Osteoblast (primary cell): ENCODE data around the gene AP1M1. TPM values are rescaled to one million over a fixed set of nuclear protein-coding genes. Genes with fewer than 3 reads are reported as not detected.

ENCODE experiments used
- DNase-seq: peaks from one replicate; pipeline ENCODE4 v3.0.0; 2011; ENCODE audit warnings: low spot score, mixed read lengths; ENCODE audit not compliant: insufficient read length; ENCODE audit errors: missing footprints
- H2AFZ ChIP-seq: 2 replicates; pipeline ENCODE4 v1.6.0; 2011; ENCODE audit warnings: mild to moderate bottlenecking, low read length
- H3K27ac ChIP-seq: 2 replicates; pipeline ENCODE4 v1.5.1; 2011; ENCODE audit warnings: mild to moderate bottlenecking, low read depth, low read length, moderate library complexity
- H3K27me3 ChIP-seq: 2 replicates; pipeline ENCODE4 v1.6.0; 2012; ENCODE audit warnings: mild to moderate bottlenecking, control low read depth, inconsistent platforms, low read length, moderate library complexity; ENCODE audit not compliant: insufficient read depth
- H3K36me3 ChIP-seq: 2 replicates; pipeline ENCODE4 v1.5.1; 2011; ENCODE audit warnings: mild to moderate bottlenecking, low read length, control low read depth, moderate library complexity; ENCODE audit not compliant: insufficient read depth
- H3K4me1 ChIP-seq: 2 replicates; pipeline ENCODE4 v1.5.1; 2011; ENCODE audit warnings: mild to moderate bottlenecking, low read length, control low read depth, moderate library complexity; ENCODE audit not compliant: insufficient read depth
- H3K4me2 ChIP-seq: 2 replicates; pipeline ENCODE4 v1.6.0; 2011; ENCODE audit warnings: mild to moderate bottlenecking, low read length; ENCODE audit not compliant: insufficient read depth
- H3K4me3 ChIP-seq: fragments of 200-600 bp; sonication (generic); 3 replicates; pipeline ENCODE4 v1.5.1; 2012; ENCODE audit warnings: mild to moderate bottlenecking, low read length, inconsistent platforms; ENCODE audit not compliant: insufficient read depth
- H3K79me2 ChIP-seq: 2 replicates; pipeline ENCODE4 v1.6.0; 2012; ENCODE audit warnings: mild to moderate bottlenecking, low read length, control low read depth, inconsistent platforms; ENCODE audit not compliant: insufficient read depth
- H3K9me3 ChIP-seq: 2 replicates; pipeline ENCODE4 v1.5.1; 2011; ENCODE audit warnings: low read depth, low read length, control low read depth
- H4K20me1 ChIP-seq: 2 replicates; pipeline ENCODE4 v1.6.0; 2012; ENCODE audit warnings: mild to moderate bottlenecking, low read length, control low read depth; ENCODE audit not compliant: insufficient read depth
- total RNA-seq: library from RNA; depleted of rRNA; stranded (reverse); fragments of >200 nt; gene quantifications from 2 replicates; pipeline ENCODE4 v1.2.3, GENCODE V29; 2012
- TF ChIP-seq, protein P1 (sequence below): IDR thresholded peaks from 2 replicates; pipeline ENCODE4 v1.5.1; 2011; ENCODE audit warnings: mild to moderate bottlenecking, low read depth, low read length, moderate library complexity; ENCODE audit errors: extremely low read depth

The AP1M1 gene
- total RNA-seq, result 49.5 and 52.1 TPM in 2 replicates

DNA sequence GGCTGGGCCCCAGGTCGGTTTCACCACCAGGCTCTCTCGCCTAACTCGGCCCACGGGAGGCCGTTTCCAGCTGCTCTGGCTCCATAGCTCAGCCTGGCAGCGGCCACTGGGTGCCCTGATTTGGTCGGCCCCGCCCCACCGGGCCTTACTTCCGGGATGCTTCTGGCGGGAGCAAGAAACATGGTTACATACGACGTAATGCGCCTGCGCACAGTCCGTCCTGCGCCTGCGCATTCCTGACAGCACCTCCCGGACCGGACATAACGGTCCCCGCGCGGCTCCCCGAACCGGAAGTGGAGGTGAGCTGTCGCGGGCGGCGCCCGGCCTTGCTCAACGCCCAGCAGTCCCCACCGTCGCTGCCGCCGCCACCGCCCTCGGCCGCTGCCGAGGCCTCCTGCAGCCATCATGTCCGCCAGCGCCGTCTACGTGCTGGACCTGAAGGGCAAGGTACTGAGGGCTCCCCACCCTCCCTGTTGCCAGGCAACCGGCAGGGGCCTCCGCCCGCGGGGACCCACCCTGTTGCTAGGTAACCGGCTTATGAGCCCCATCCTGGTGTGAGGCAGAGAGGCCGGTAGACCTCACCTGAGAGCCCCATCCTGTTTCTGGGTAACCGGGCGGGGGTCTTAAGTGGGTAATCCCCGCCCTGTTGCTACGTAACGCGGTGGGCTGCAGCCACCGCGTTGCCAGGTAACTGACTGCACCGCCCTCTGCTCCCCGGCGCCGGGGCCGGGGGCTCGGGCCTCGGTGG, at the start of gene AP1M1:
TSS of gene AP1M1 (plus strand) at position 290 of the 748 bp plus-strand sequence. CDS start at position 406, 116 bp downstream.
- peaks cover 46% of the 10 kb centered on the region for H3K79me2 ChIP-seq
- DNase-seq, result peak; percentile 99
- peak within 1 kb of the TSS; percentile 91 for H3K27ac ChIP-seq
- H3K4me2 ChIP-seq, result peak within 1 kb of the TSS; percentile 97
- peaks cover 6% of the 10 kb centered on the region for H3K36me3 ChIP-seq
- peak within 1 kb of the TSS; percentile 63 for H2AFZ ChIP-seq
- peaks cover 49% of the 10 kb centered on the region for H3K4me1 ChIP-seq
- H3K4me3 ChIP-seq, result peak within 1 kb of the TSS; percentile 99
- no peaks in the 10 kb centered on the region for H3K9me3 ChIP-seq
- no peaks in the 10 kb centered on the region for H3K27me3 ChIP-seq
- TF ChIP-seq, protein P1, sequence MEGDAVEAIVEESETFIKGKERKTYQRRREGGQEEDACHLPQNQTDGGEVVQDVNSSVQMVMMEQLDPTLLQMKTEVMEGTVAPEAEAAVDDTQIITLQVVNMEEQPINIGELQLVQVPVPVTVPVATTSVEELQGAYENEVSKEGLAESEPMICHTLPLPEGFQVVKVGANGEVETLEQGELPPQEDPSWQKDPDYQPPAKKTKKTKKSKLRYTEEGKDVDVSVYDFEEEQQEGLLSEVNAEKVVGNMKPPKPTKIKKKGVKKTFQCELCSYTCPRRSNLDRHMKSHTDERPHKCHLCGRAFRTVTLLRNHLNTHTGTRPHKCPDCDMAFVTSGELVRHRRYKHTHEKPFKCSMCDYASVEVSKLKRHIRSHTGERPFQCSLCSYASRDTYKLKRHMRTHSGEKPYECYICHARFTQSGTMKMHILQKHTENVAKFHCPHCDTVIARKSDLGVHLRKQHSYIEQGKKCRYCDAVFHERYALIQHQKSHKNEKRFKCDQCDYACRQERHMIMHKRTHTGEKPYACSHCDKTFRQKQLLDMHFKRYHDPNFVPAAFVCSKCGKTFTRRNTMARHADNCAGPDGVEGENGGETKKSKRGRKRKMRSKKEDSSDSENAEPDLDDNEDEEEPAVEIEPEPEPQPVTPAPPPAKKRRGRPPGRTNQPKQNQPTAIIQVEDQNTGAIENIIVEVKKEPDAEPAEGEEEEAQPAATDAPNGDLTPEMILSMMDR, result no peak
- peaks cover 39% of the 10 kb centered on the region for H4K20me1 ChIP-seq

DNA sequence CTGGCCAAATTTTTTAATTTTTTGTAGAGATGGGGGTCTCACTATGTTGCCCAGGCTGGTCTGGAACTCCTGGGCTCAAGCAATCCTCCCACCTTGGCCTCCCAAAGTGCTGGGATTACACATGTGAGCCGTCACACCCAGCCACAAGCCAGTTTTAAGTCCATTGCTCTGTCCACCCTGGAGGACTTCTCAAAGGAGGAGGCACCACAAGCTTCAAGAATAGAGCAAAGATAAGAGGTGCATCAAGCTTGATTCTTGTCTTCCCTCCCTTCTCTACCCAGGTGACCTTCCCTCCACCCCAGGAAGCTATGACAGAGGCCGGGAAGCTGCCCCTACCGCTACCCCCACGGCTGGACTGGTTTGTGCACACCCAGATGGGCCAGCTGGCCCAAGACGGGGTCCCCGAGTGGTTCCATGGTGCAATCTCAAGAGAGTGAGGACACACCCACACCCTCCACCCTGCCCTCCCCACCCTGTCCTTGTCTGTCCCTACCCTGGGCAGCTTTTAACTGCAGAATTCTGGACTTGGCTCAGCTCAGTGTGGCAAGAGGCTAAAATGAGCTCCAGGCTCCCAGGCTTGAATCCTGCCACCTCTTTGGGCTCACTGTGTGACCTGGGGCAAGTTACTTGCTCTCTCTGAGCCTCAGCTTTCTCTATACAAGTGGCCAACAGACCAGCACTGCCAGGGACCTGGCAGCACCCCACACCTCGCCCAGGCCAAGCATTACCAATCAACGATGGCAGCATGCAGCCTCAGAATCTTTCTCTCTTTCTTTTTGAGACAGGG, 49.1 kb upstream of the AP1M1 start:
- H3K4me2 ChIP-seq, result no peak overlapping the region
- TF ChIP-seq, protein P1, result no peak

DNA sequence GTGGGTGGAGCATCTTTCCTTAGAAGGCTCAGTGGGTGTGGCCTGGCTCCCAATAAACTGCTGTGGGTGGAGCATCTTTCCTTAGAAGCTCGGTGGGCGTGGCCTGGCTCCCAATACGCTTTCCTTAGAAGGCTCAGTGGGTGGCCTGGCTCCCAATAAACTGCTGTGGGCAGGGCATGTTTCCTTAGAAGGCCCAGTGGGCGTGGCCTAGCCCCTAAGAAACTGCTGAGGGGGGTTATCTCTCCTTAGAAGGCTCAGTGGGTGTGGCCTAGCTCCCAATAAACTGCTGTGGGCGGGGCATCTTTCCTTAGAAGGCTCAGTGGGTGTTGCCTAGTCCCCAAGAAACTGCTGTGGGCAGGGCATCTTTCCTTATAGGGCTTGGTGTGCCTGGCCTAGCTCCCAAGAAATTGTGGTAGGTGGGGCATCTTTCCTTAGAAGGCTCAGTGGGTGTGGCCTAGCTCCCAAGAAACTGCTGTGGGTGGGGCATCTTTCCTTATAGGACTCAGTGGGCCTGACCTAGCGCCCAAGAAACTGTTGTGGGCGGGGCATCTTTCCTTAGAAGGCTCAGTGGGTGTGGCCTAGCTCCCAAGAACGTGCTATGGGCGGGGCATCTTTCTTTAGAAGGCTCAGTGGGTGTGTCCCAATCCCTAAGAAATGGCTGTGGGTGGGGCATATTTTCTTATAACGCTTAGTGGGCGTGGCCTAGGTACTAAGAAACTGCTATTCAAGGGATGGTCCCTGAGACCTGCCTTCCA, 44.0 kb upstream of the AP1M1 start:
- Histone ChIP-seq H3K79me2 (no peaks in the 10 kb centered on the region), H4K20me1 (no peaks in the 10 kb centered on the region), H3K27ac (no peak overlapping the region), H3K36me3 (no peaks in the 10 kb centered on the region), H3K4me2 (no peak overlapping the region), H3K9me3 (no peaks in the 10 kb centered on the region), H3K4me3 (no peak overlapping the region), H3K4me1 (no peaks in the 10 kb centered on the region), H2AFZ (no peak overlapping the region), H3K27me3 (peaks cover 4% of the 10 kb centered on the region)
- TF ChIP-seq, protein P1, result no peak
- no peak for DNase-seq

More for the DNA sequence above, 49.1 kb upstream of the AP1M1 start:
- H3K9me3 ChIP-seq, result no peaks in the 10 kb centered on the region
- no peaks in the 10 kb centered on the region for H3K36me3 ChIP-seq
- DNase-seq, result peak; percentile 73
- no peaks in the 10 kb centered on the region for H3K79me2 ChIP-seq
- no peak overlapping the region for H3K27ac ChIP-seq
- no peaks in the 10 kb centered on the region for H3K27me3 ChIP-seq
- no peak overlapping the region for H2AFZ ChIP-seq
- no peaks in the 10 kb centered on the region for H4K20me1 ChIP-seq
- no peak overlapping the region for H3K4me3 ChIP-seq
- no peaks in the 10 kb centered on the region for H3K4me1 ChIP-seq
